NCI-H187 (cell line): ENCODE data around the gene BAHCC1.

ENCODE experiments used
- DNase-seq, 2 experiments: peaks; one replicate each; lab custom pipeline; 2025; lab: John Stamatoyannopoulos, UW

Gene BAHCC1

GRCh38 chr17:81461607-81462500, 66.6 kb downstream of the BAHCC1 start:
- no peak for DNase-seq

- no peak for DNase-seq
Observed at GRCh38 chr17:81462506-81463125, 67.4 kb downstream of the BAHCC1 start.

- no peak for DNase-seq
Observed at GRCh38 chr17:81463506-81463905, 68.2 kb downstream of the BAHCC1 start.

GRCh38 chr17:81464586-81464985, 69.3 kb downstream of the BAHCC1 start:
- no peak for DNase-seq

GRCh38 chr17:81465910-81466309, 70.7 kb downstream of the BAHCC1 start:
- DNase-seq: no peak

GRCh38 chr17:81466564-81467472, 71.6 kb downstream of the BAHCC1 start:
- no peak for DNase-seq

- no peak for DNase-seq
Observed at GRCh38 chr17:81468111-81468769, 73.0 kb downstream of the BAHCC1 start.

- DNase-seq: no peak
Observed at GRCh38 chr17:81468770-81469121, 73.5 kb downstream of the BAHCC1 start.

GRCh38 chr17:81469266-81469665, 74.0 kb downstream of the BAHCC1 start:
- DNase-seq: no peak

- DNase-seq: no peak
Observed at GRCh38 chr17:81470270-81470943, 75.2 kb downstream of the BAHCC1 start.

- DNase-seq: no peak
Observed at GRCh38 chr17:81470944-81471817, 75.9 kb downstream of the BAHCC1 start.

GRCh38 chr17:81471818-81472456, 76.7 kb downstream of the BAHCC1 start:
- no peak for DNase-seq

GRCh38 chr17:81473019-81473418, 77.8 kb downstream of the BAHCC1 start:
- no peak for DNase-seq

- DNase-seq: no peak
Observed at GRCh38 chr17:81474958-81475357, 79.7 kb downstream of the BAHCC1 start.

GRCh38 chr17:81476097-81476496, 80.8 kb downstream of the BAHCC1 start:
- no peak for DNase-seq

GRCh38 chr17:81476635-81477034, 81.4 kb downstream of the BAHCC1 start:
- DNase-seq: no peak

- no peak for DNase-seq
Observed at GRCh38 chr17:81477173-81477572, 81.9 kb downstream of the BAHCC1 start.

GRCh38 chr17:81478119-81478518, 82.9 kb downstream of the BAHCC1 start:
- no peak for DNase-seq

- no peak for DNase-seq
Observed at GRCh38 chr17:81479175-81480071, 84.2 kb downstream of the BAHCC1 start.
